K562 (cell line): ENCODE measurements around the gene ZFYVE28. TPM values are rescaled to one million over a fixed set of nuclear protein-coding genes. Genes with fewer than 3 reads are reported as not detected.
A peak's percentile ranks its signal among the peaks of the same experiment; 100 is the strongest.

Experiments
- ATAC-seq: fragments of 200-7000 bp; cut with Tn5 transposase; 3 replicates; pipeline ENCODE4 v1.9.1; 2020; ENCODE audit warnings: moderate library complexity
- BruUV-seq: library from RNA; stranded (reverse); fragments of 400-500 nt; replicated peaks from 2 replicates; lab custom pipeline; 2021; lab: Mats Ljungman, UMichigan
- CTCF ChIA-PET: fragments of 300-600 bp; formaldehyde crosslinking; extraction: SDS; loops from one replicate; lab custom pipeline; 2021; ENCODE audit warnings: low intra/inter-chr PET ratio; lab: Yijun Ruan, JAX
- POLR2A ChIA-PET: fragments of 300-600, 350-650 bp; sonication (Branson Sonifier 250); formaldehyde crosslinking; extraction: SDS; loops from one replicate; lab custom pipeline; 2021; ENCODE audit warnings: antibody characterized with exemption, inconsistent platforms; lab: Yijun Ruan, JAX
- DNase-seq, 4 experiments: peaks; one replicate each; pipeline versions ENCODE4 v3.0.0 to v3.0.0-alpha.2; 2011 to 2018; ENCODE audit warnings: low spot score in 3 of 4, mixed read lengths in 3 of 4; ENCODE audit errors: extremely low read depth in 1 of 4
- FAIRE-seq: peaks from 2 replicates; lab custom pipeline; 2011; peaks lifted over from hg19 to GRCh38; lab: Jason Lieb, UNC
- H2AFZ ChIP-seq: 2 replicates; pipeline ENCODE4 v1.6.0; 2011; ENCODE audit warnings: low read depth, low read length, control low read depth, inconsistent platforms
- H3K27ac ChIP-seq: fragments of 200-600 bp; 3 replicates; pipeline ENCODE4 v1.8.0; 2011; ENCODE audit warnings: low read depth, mild to moderate bottlenecking, control low read depth, inconsistent platforms, low read length, moderate library complexity, mixed read lengths; ENCODE audit errors: extremely low read depth
- H3K27me3 ChIP-seq, 2 experiments: fragments of 300-600 bp in 1 of 2; 2 replicates in 1 of 2; 3 replicates in 1 of 2; pipeline versions ENCODE4 v1.6.0 to v1.8.0; 2011; ENCODE audit warnings: inconsistent platforms in 2 of 2, low read length in 2 of 2, mild to moderate bottlenecking in 1 of 2, mixed read lengths in 1 of 2, moderate library complexity in 1 of 2; ENCODE audit not compliant: control insufficient read depth in 2 of 2, insufficient read depth in 2 of 2
- H3K36me3 ChIP-seq: fragments of 300-600 bp; 3 replicates; pipeline ENCODE4 v1.8.0; 2011; ENCODE audit warnings: mild to moderate bottlenecking, low read length, inconsistent platforms; ENCODE audit not compliant: control insufficient read depth, insufficient read depth
- H3K4me1 ChIP-seq, 2 experiments: fragments of 200-600 bp in 1 of 2; replicated peaks in 1 of 2; 2 replicates in 1 of 2; 3 replicates in 1 of 2; pipeline versions ENCODE4 v1.5.1 to v1.8.0; 2011; ENCODE audit warnings: inconsistent platforms in 2 of 2, low read length in 2 of 2, mild to moderate bottlenecking in 1 of 2, mixed read lengths in 1 of 2, moderate library complexity in 1 of 2; ENCODE audit not compliant: control insufficient read depth in 2 of 2, insufficient read depth in 2 of 2
- H3K4me2 ChIP-seq: 2 replicates; pipeline ENCODE4 v1.6.1; 2011; ENCODE audit warnings: low read length, control low read depth, inconsistent platforms, mixed read lengths; ENCODE audit not compliant: insufficient read depth
- H3K4me3 ChIP-seq: fragments of 200-600 bp; sonication (generic), shearing (Covaris generic); 2 replicates; pipeline ENCODE4 v1.5.1; 2016; ENCODE audit warnings: control low read depth, inconsistent platforms
- H3K79me2 ChIP-seq: fragments of 200-600 bp; 3 replicates; pipeline ENCODE4 v1.8.0; 2011; ENCODE audit warnings: low read length, inconsistent platforms; ENCODE audit not compliant: control insufficient read depth, insufficient read depth
- H3K9ac ChIP-seq, 2 experiments: 2 replicates each; pipeline versions ENCODE4 v1.6.0 to v1.6.1; 2011; ENCODE audit warnings: low read depth in 2 of 2, low read length in 2 of 2, control low read depth in 1 of 2, inconsistent platforms in 1 of 2, mild to moderate bottlenecking in 1 of 2, mixed read lengths in 1 of 2; ENCODE audit not compliant: insufficient read depth in 1 of 2
- H3K9me1 ChIP-seq: one replicate; pipeline ENCODE4 v1.6.0; 2011; ENCODE audit warnings: inconsistent platforms, mild to moderate bottlenecking, low read length, moderate library complexity; ENCODE audit not compliant: control insufficient read depth, insufficient read depth
- H3K9me3 ChIP-seq: replicated peaks from 2 replicates; pipeline ENCODE4 v1.5.1; 2011; ENCODE audit warnings: low read depth, low read length, inconsistent platforms; ENCODE audit not compliant: control insufficient read depth, insufficient read depth
- H4K20me1 ChIP-seq: replicated peaks from 2 replicates; pipeline ENCODE4 v1.6.1; 2011; ENCODE audit warnings: low read length, inconsistent platforms, mixed read lengths; ENCODE audit not compliant: control insufficient read depth, insufficient read depth
- ATF6 ChIP-seq: sonication (generic); formaldehyde crosslinking; IDR thresholded peaks from 2 replicates; pipeline ENCODE4 v1.4.0; 2020; ENCODE audit warnings: mild to moderate bottlenecking, missing genetic modification reagents
- CBFB ChIP-seq: sonication (generic); formaldehyde crosslinking; IDR thresholded peaks from 2 replicates; pipeline ENCODE4 v1.4.0; 2020; ENCODE audit warnings: mild to moderate bottlenecking, missing genetic modification reagents
- EHMT2 ChIP-seq: fragments of 450-650 bp; IDR thresholded peaks from 2 replicates; pipeline ENCODE4 v1.6.1; 2018; ENCODE audit warnings: antibody characterized with exemption
- ESRRA ChIP-seq: fragments of 450-650 bp; IDR thresholded peaks from 2 replicates; pipeline ENCODE4 v1.6.1; 2014; ENCODE audit warnings: low read depth, mild to moderate bottlenecking, moderate library complexity, borderline replicate concordance
- FOXA3 ChIP-seq, 2 experiments: fragments of 450-650 bp in 1 of 2; sonication (generic) in 1 of 2; formaldehyde crosslinking; IDR thresholded peaks in 1 of 2; conservative IDR thresholded peaks in 1 of 2; 2 replicates each; pipeline versions ENCODE4 v1.4.0 to v1.8.0; 2020 to 2022; ENCODE audit warnings: mild to moderate bottlenecking in 2 of 2, missing genetic modification reagents in 1 of 2
- HDAC1 ChIP-seq, 2 experiments: fragments of 450-650 bp; IDR thresholded peaks; 2 replicates each; pipeline ENCODE4 v1.6.1; 2016 to 2017; ENCODE audit warnings: inconsistent platforms in 1 of 2, mild to moderate bottlenecking in 1 of 2, moderate library complexity in 1 of 2
- HDGF ChIP-seq: fragments of 450-650 bp; IDR thresholded peaks from 2 replicates; pipeline ENCODE4 v1.6.1; 2016
- HNRNPH1 ChIP-seq: fragments of 200-400 bp; formaldehyde crosslinking; optimal IDR thresholded peaks from 2 replicates; pipeline ENCODE3; 2017; ENCODE audit warnings: low read depth, mild to moderate bottlenecking, low read length, moderate library complexity
- HNRNPK ChIP-seq: fragments of 200-400 bp; formaldehyde crosslinking; IDR thresholded peaks from one replicate; pipeline ENCODE4 v1.6.1; 2018; ENCODE audit warnings: mild to moderate bottlenecking, low read depth, low read length; ENCODE audit not compliant: poor library complexity, severe bottlenecking
- KDM1A ChIP-seq, 2 experiments: fragments of 450-650 bp; IDR thresholded peaks; 2 replicates each; pipeline ENCODE4 v1.6.1; 2016; ENCODE audit warnings: mild to moderate bottlenecking in 2 of 2
- NCOA4 ChIP-seq: fragments of 450-650 bp; IDR thresholded peaks from 2 replicates; pipeline ENCODE4 v1.6.1; 2018; ENCODE audit warnings: mild to moderate bottlenecking; ENCODE audit not compliant: partially characterized antibody
- NFYB ChIP-seq: IDR thresholded peaks from 2 replicates; pipeline ENCODE4 v1.6.1; 2011; ENCODE audit warnings: mild to moderate bottlenecking, moderate library complexity; ENCODE audit not compliant: insufficient read length; ENCODE audit errors: extremely low read depth
- POLR2AphosphoS5 ChIP-seq: IDR thresholded peaks from 2 replicates; pipeline ENCODE4 v1.6.1; 2011; ENCODE audit warnings: mild to moderate bottlenecking, low read depth, low read length, moderate library complexity; ENCODE audit not compliant: control insufficient read depth, insufficient read depth
- SIRT6 ChIP-seq: IDR thresholded peaks from one replicate; pipeline ENCODE4 v1.6.1; 2012; ENCODE audit warnings: low read depth, mild to moderate bottlenecking, control low read depth, inconsistent platforms, low read length, moderate library complexity
- SRF ChIP-seq, 2 experiments: fragments of 250-450, 450-650 bp in 1 of 2; sonication (Bioruptor Pico) in 1 of 2; sonication (generic) in 1 of 2; formaldehyde crosslinking; IDR thresholded peaks; 2 replicates each; pipeline versions ENCODE4 v1.5.0 to v1.5.1; 2020 to 2022; ENCODE audit warnings: mild to moderate bottlenecking in 1 of 2, missing genetic modification reagents in 1 of 2
- TAL1 ChIP-seq: fragments of 450-650 bp; IDR thresholded peaks from 2 replicates; pipeline ENCODE4 v1.6.1; 2016; ENCODE audit warnings: mild to moderate bottlenecking
- ZNF232 ChIP-seq: sonication (generic); formaldehyde crosslinking; IDR thresholded peaks from 2 replicates; pipeline ENCODE4 v1.8.0; 2022; ENCODE audit warnings: mild to moderate bottlenecking, missing genetic modification reagents
- ZNF444 ChIP-seq: fragments of 250-450 bp; sonication (Bioruptor Pico); IDR thresholded peaks from 2 replicates; pipeline ENCODE4 v1.4.0; 2020; ENCODE audit warnings: mild to moderate bottlenecking, moderate library complexity
- ZNF57 ChIP-seq: fragments of 450-650 bp; formaldehyde crosslinking; IDR thresholded peaks from 2 replicates; pipeline ENCODE4 v1.4.0; 2020; ENCODE audit warnings: mild to moderate bottlenecking, moderate library complexity
- ZNF707 ChIP-seq: fragments of 250-450 bp; sonication (Bioruptor Pico); conservative IDR thresholded peaks from 2 replicates; pipeline ENCODE4 v1.8.0; 2022; ENCODE audit warnings: inconsistent platforms, mild to moderate bottlenecking, moderate library complexity
- ZNF766 ChIP-seq: fragments of 200-800 bp; sonication (Bioruptor generic); conservative IDR thresholded peaks from 2 replicates; pipeline ENCODE4 v1.6.1; 2016; ENCODE audit warnings: missing genetic modification characterization, missing compliant biosample characterization
- WGBS: fragments of 100-300 bp; shearing (Covaris generic); methylation state at CpG from one replicate; pipeline ENCODE4 v1.1.6; 2016; ENCODE audit warnings: low coverage, mixed read lengths; ENCODE audit not compliant: insufficient coverage; ENCODE audit errors: missing lambda C conversion rate; 5-methylcytosine and 5-hydroxymethylcytosine counted together
- in situ Hi-C: fragments of 300-500 bp; cut with MboI; formaldehyde crosslinking; loops from 4 replicates; pipeline ENCODE4 v1.15.0; 2018; ENCODE audit warnings: inconsistent platforms, mixed read lengths
- intact Hi-C: fragments of 100-400 bp; cut with micrococcal nuclease; formaldehyde crosslinking; loops from 2 replicates; pipeline ENCODE4 v1.14.2; 2022
- polyA plus RNA-seq, 8 experiments: library from polyadenylated mRNA; depleted of rRNA in 4 of 8; stranded (reverse) in 5 of 8; unstranded in 3 of 8; fragments of >200 nt; fragmentation: Nextera tagmentation in 2 of 8; fragmentation: Illumina TruSeq in 1 of 8; extraction: Ambion mirVana in 2 of 8; extraction: Trizol in 1 of 8; gene quantifications; 2 replicates each; pipeline versions ENCODE4 v1.2.1 to v1.2.3, GENCODE V29; 2011 to 2014; ENCODE audit warnings: inconsistent platforms in 1 of 8, missing spikeins in 1 of 8
- total RNA-seq, 7 experiments: library from RNA; depleted of rRNA in 6 of 7; stranded (reverse); fragments of >200 nt in 6 of 7; fragmentation: Illumina TruSeq in 2 of 7; extraction: Trizol in 2 of 7; gene quantifications; 2 replicates each; pipeline versions ENCODE4 v1.2.1 to v1.2.3, GENCODE V29; 2011 to 2021; ENCODE audit warnings: low replicate concordance in 1 of 7

ZFYVE28 gene
- total and polyA plus RNA-seq, 9 of the 15 experiments (the other 6 are each of a cell fraction or from before 2014, with no cell fraction given): 1.3 to 24.8 (median 8.9) TPM

GRCh38 chr4:2241410-2242353, 176.8 kb downstream of the ZFYVE28 start, which contains the start of the genes HAUS3 and POLN:
Gene HAUS3 (minus strand): TSS chr4:2242121. CDS start chr4:2240946, 1,175 bp downstream.
Gene POLN (minus strand): TSS chr4:2242121. CDS start chr4:2229231, 12,890 bp downstream.
- H3K9ac ChIP-seq: peak within 1 kb of the TSS; percentile 77 to 95
- DNase-seq: peak; percentile 98 to 99 (median 99)
- intact Hi-C loops (loop anchor here (10.0 kb wide), 1 partner anchor 173 kb away; the partner anchor contains the start of genes CFAP99 and ZFYVE28), in situ Hi-C loops (no loop called here)
- ChIA-PET POLR2A (interaction anchor here (0.5 to 1.4 kb wide), 15 partner anchors 8 to 415 kb away, joined by 3 to 5 read pairs (median 3); no protein-coding TSS in a partner anchor), CTCF (interaction anchor here (0.6 kb wide), 1 partner anchor 386 kb away, joined by 5 read pairs; no protein-coding TSS in a partner anchor)
- peak; percentile 82 for FAIRE-seq
- peak within 1 kb of the TSS; percentile 92 for H2AFZ ChIP-seq
- H3K4me2 ChIP-seq: peak within 1 kb of the TSS; percentile 88
- H3K27ac ChIP-seq: peak within 1 kb of the TSS; percentile 70
- peak within 1 kb of the TSS; percentile 79 for H3K4me3 ChIP-seq
- no peaks in the 10 kb centered on the region for H3K27me3 ChIP-seq
- H3K36me3 ChIP-seq: peaks cover 30% of the 10 kb centered on the region
- peak; percentile 94 for ATAC-seq
- H3K79me2 ChIP-seq: peaks cover 52% of the 10 kb centered on the region
- H3K4me1 ChIP-seq: peaks cover 18 to 36% of the 10 kb centered on the region in 2 experiments
- peaks cover 10% of the 10 kb centered on the region; the same call in 1 of the 2 replicates for H4K20me1 ChIP-seq
- WGBS: under 1% methylated on average over 74 of the region's 88 CpGs
- no peaks in the 10 kb centered on the region for H3K9me3 ChIP-seq
- BruUV-seq: no TSS peak
- no peaks in the 10 kb centered on the region for H3K9me1 ChIP-seq
- TF ChIP-seq NCOA4 (no peak), ZNF766 (CRISPR knock-in tag) (no peak), TAL1 (no peak), NFYB (no peak), ZNF707 (CRISPR knock-in tag) (no peak), SIRT6 (no peak), KDM1A (IDR thresholded peaks at IDR 0.05) (no peak), ATF6 (CRISPR knock-in tag) (no peak), HDAC1 (IDR thresholded peaks at IDR 0.05) (peak in 1 of 2 experiments; percentile 88; a peak in 2 of 4 replicates), ZNF57 (CRISPR knock-in tag) (no peak), HNRNPK (no peak), HNRNPH1 (no peak), ZNF444 (CRISPR knock-in tag) (no peak), SRF (CRISPR knock-in tag; IDR thresholded peaks at IDR 0.05) (peak in 1 of 2 experiments; percentile 64; a peak in 1 of 4 replicates), ZNF232 (CRISPR knock-in tag) (no peak), FOXA3 (CRISPR knock-in tag; conservative IDR thresholded peaks at IDR 0.05 in 1 of 2, IDR thresholded peaks at IDR 0.05 in 1 of 2) (no peak; a peak in 1 of 4 replicates), HDGF (no peak), EHMT2 (no peak), ESRRA (no peak; the same call in 1 of the 2 replicates), POLR2AphosphoS5 (peak; percentile 74), CBFB (CRISPR knock-in tag) (no peak)
